ENCODE results near the gene MAP2K2.

The MAP2K2 gene

DNA sequence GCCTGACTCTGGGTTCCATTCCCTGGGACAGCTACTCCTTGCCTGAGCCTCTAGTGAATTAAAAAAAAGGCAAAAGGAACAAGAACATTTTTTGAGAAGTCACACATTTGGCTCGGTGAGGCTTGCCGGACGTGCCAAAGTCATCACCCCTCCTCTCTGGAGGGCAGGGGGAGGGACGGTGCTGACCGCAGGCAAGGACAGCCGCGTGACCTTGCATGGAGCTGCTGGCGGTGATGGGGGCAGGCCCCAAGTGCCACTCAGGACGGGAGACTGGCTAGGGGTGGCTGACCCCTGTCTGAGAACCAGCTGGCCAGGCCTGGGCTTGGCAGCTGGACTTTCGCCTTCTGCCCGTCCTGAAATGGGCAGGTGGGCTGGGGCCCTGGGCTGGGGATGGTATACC is 26.4 kb downstream of the MAP2K2 start:
- no peak overlapping the region for H3K4me3 ChIP-seq (ENCODE audit: extremely low read depth, insufficient read depth, low read length, poor library complexity, severe bottlenecking)
- no peaks in the 10 kb centered on the region for H3K9me3 ChIP-seq (ENCODE audit: control insufficient read depth, low read length)
- no peaks in the 10 kb centered on the region for H3K4me1 ChIP-seq (ENCODE audit: control insufficient read depth, insufficient read depth, low read length, poor library complexity, severe bottlenecking)
- 96 to 97% methylated on average over 10 to 11 of the region's 11 CpGs for WGBS, 2 experiments (ENCODE audit: insufficient coverage in 2 of 2)
- no peak overlapping the region for H3K27ac ChIP-seq (ENCODE audit: low read depth, low read length, severe bottlenecking)
- peaks cover 83% of the 10 kb centered on the region for H3K36me3 ChIP-seq (ENCODE audit: control insufficient read depth, insufficient read depth, low read length)

DNA sequence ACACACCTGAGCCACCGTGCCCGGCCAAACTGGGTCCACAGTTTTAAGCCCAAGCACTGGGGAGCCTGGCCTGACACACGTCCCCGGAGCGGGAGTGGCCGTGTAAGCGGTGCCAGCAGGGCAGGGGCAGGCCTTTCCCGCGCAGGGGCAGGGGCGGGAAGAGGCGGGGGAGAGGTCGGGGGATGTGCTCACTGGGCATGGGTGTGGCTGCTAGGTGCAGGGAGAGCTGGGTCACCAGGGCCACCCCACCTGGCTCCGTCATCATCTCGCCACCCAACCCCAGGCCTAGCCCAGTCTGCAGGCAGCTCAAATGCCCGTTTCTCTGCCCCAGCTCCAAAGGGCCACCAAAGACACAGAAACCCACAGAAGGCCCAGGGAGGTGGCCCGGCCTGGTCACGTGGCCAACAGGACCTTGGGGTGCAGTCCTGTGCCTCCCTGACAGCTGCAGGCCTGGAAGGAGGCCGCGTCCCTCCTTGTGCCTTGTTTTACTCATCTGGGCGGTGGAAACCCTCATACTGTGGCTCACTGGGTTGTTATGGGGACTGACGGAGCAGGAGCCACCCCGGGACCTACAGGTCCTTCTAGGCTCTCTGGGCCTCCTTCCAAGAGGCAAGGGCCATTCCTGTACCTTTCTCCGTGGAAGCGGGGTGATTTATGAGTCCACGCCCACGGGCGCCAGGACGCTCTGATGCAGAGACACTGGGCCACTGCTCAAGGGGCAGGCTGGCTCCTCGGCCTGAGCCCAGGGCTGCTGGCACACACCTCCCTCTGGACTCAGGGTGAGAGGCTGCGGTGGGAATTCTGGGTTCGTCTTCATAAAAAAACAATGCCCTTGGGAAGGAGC is 27.7 kb downstream of the MAP2K2 start:
- peaks cover 82% of the 10 kb centered on the region for H3K36me3 ChIP-seq (ENCODE audit: control insufficient read depth, insufficient read depth, low read length)
- no peaks in the 10 kb centered on the region for H3K4me1 ChIP-seq (ENCODE audit: control insufficient read depth, insufficient read depth, low read length, poor library complexity, severe bottlenecking)
- no peak overlapping the region for H3K4me3 ChIP-seq (ENCODE audit: extremely low read depth, insufficient read depth, low read length, poor library complexity, severe bottlenecking)
- H3K27ac ChIP-seq (ENCODE audit: low read depth, low read length, severe bottlenecking) = no peak overlapping the region
- WGBS, 2 experiments (ENCODE audit: insufficient coverage in 2 of 2) = 92 to 95% methylated on average over 23 to 30 of the region's 31 CpGs
- H3K9me3 ChIP-seq (ENCODE audit: control insufficient read depth, low read length) = no peaks in the 10 kb centered on the region

DNA sequence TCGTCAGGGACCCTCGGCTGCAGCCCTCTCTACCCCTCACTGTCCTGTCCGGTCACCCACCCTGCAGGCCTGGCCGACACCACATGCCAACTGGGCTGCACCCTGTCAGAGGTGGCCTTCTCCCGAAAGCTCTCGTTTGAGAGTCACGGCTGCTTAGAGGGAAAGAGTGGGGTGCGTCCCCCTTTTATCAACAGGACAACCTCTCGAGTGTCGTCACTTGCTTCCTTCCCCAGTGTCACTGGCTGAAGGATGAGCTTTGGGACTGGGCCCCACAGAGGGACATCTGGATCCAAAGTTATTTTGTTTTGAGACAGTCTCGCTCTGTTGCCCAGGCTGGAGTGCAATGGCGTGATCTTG is 28.5 kb downstream of the MAP2K2 start:
- H3K9me3 ChIP-seq (ENCODE audit: control insufficient read depth, low read length) = no peaks in the 10 kb centered on the region
- peaks cover 84% of the 10 kb centered on the region for H3K36me3 ChIP-seq (ENCODE audit: control insufficient read depth, insufficient read depth, low read length)

DNA sequence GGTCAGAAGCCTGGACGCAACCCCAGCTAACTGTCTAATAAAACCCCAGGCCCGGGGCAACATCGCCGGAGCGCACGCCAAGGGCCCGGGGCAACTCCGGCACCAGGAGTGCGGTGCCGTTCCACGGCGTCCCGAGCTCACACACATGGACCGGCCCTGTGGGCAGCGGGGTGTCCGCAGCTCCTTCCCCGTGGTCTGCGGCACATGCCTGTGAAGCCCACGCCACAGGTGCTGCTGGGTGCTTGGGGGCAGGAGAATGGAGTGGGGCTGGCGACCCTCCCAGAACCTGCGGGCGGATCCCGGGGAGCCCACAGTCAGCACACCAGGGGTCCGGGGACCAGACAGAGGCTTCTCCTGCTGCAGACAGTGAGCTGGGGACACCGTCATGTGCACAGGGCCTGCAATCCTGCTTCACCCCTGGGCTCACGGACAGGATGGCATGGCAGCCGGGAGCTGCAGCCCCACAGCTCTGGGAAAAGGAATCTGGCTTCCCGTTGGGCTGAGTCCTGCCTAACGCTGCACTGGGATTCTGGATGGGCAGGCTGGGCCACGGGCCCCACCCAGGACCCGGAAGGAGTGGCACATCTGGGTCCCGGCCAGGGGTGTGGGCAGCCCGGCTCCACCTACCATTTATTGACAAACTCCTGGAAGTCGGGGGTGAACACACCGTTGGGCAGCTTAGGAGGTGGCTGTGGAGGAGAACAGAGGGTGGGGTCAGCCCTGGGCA is 29.0 kb downstream of the MAP2K2 start:
- Histone ChIP-seq H3K9me3 (ENCODE audit: control insufficient read depth, low read length) (no peaks in the 10 kb centered on the region), H3K4me1 (ENCODE audit: control insufficient read depth, insufficient read depth, low read length, poor library complexity, severe bottlenecking) (no peaks in the 10 kb centered on the region), H3K4me3 (ENCODE audit: extremely low read depth, insufficient read depth, low read length, poor library complexity, severe bottlenecking) (no peak overlapping the region), H3K36me3 (ENCODE audit: control insufficient read depth, insufficient read depth, low read length) (peaks cover 84% of the 10 kb centered on the region), H3K27ac (ENCODE audit: low read depth, low read length, severe bottlenecking) (no peak overlapping the region)
- WGBS, 2 experiments (ENCODE audit: insufficient coverage in 2 of 2) = 97 to 98% methylated on average over 31 to 35 of the region's 35 CpGs

More for the DNA sequence above, 28.5 kb downstream of the MAP2K2 start:
- WGBS, 2 experiments (ENCODE audit: insufficient coverage in 2 of 2) = 95 to 96% methylated on average over 9 to 12 of the region's 12 CpGs
- no peak overlapping the region for H3K27ac ChIP-seq (ENCODE audit: low read depth, low read length, severe bottlenecking)
- H3K4me3 ChIP-seq (ENCODE audit: extremely low read depth, insufficient read depth, low read length, poor library complexity, severe bottlenecking) = no peak overlapping the region
- no peaks in the 10 kb centered on the region for H3K4me1 ChIP-seq (ENCODE audit: control insufficient read depth, insufficient read depth, low read length, poor library complexity, severe bottlenecking)

DNA sequence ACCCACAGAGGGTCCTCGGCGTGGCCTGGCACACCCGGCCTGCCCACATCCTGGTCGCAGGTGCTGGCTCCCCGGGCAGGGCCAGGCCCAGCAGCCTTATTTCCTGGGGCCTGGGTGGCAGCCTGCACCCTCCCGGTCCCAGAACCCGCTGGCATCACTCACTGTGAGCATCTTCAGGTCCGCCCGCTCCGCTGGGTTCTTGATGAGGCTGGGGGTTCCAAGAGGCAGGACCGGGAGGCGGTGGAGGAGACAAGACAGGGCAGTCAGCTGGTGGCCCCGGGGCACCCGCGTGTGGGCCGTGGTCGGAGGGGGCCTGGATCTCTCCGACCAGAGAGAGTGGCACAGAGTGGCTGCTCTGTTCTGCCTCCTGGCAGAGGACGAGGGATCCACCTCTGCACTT is 29.6 kb downstream of the MAP2K2 start:
- no peak overlapping the region for H3K27ac ChIP-seq (ENCODE audit: low read depth, low read length, severe bottlenecking)
- 96 to 97% methylated on average over 18 of the region's 19 CpGs for WGBS, 2 experiments (ENCODE audit: insufficient coverage in 2 of 2)
- peaks cover 84% of the 10 kb centered on the region for H3K36me3 ChIP-seq (ENCODE audit: control insufficient read depth, insufficient read depth, low read length)
- no peak overlapping the region for H3K4me3 ChIP-seq (ENCODE audit: extremely low read depth, insufficient read depth, low read length, poor library complexity, severe bottlenecking)
- H3K4me1 ChIP-seq (ENCODE audit: control insufficient read depth, insufficient read depth, low read length, poor library complexity, severe bottlenecking) = no peaks in the 10 kb centered on the region
- no peaks in the 10 kb centered on the region for H3K9me3 ChIP-seq (ENCODE audit: control insufficient read depth, low read length)

DNA sequence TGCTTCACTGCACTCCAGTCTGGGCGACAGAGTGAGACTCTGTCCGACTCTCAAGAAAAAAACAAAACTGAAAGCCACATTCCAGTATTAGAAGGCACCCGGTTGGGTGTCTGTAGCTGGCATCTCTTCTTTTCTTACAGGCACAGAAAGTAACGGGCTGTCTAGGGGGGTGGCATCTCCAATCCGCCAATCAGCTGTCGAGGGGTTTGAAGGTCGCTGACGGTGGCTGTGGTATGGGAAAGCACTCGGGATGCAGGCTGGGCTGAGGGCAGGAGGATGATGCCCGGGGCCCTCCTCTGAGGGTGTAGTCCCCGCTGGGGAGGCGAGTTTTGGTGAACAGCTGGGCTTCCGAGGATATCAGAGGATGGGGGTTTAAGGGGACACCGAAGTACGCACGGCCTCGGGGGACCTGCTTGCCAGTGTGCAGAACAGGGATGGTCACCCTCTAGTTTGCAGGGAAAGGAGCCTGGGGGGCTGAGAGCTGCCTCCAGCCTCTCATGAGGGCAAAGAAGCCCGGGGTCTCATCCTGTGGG is 30.2 kb downstream of the MAP2K2 start:
- Histone ChIP-seq H3K36me3 (ENCODE audit: control insufficient read depth, insufficient read depth, low read length) (peaks cover 78% of the 10 kb centered on the region), H3K4me3 (ENCODE audit: extremely low read depth, insufficient read depth, low read length, poor library complexity, severe bottlenecking) (no peak overlapping the region), H3K27ac (ENCODE audit: low read depth, low read length, severe bottlenecking) (no peak overlapping the region), H3K9me3 (ENCODE audit: control insufficient read depth, low read length) (no peaks in the 10 kb centered on the region), H3K4me1 (ENCODE audit: control insufficient read depth, insufficient read depth, low read length, poor library complexity, severe bottlenecking) (no peaks in the 10 kb centered on the region)
- 94 to 98% methylated on average over 6 to 14 of the region's 18 CpGs for WGBS, 2 experiments (ENCODE audit: insufficient coverage in 2 of 2)

DNA sequence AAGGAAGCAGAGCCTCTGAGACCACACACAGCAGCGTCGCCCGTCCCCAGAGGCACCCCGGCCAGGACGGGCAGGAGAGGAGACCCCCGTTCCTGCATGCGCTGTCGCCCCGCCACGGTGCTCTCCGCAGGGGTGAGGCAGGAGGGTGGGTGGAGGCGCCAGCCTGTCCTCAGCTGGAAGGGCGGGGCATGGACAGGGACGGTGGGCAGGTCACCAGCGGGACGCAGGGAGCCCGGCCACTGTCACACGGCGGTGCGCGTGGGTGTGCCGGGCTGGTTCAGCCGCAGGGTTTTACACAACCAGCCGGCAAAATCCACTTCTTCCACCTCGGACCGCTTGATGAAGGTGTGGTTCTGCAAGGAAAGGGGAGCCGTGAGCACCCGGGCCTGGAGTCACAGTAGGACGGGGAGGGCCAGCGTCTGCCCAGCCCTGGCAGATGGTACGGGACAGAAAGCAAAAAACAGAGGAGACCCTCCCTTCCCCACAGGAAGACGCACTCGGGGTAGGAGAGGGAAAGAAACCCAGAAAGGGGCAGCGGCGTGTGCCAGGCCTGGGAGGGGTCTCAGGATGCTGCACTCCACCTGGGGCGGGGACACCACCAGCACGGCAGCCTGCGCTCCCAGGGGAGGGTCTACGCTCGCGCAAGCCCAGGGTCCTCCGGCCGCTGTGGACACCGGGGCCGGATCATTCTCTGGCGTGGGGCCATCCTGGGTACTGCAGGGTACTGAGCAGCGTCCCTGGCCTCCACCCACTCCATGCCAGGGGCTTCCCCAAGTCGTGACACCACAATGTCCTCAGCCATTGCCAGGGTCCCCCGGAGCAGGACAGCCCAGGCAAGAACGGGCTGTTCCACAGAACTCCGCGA is 33.3 kb downstream of the MAP2K2 start:
- Histone ChIP-seq H3K27ac (ENCODE audit: low read depth, low read length, severe bottlenecking) (no peak overlapping the region), H3K4me3 (ENCODE audit: extremely low read depth, insufficient read depth, low read length, poor library complexity, severe bottlenecking) (no peak overlapping the region), H3K36me3 (ENCODE audit: control insufficient read depth, insufficient read depth, low read length) (peaks cover 48% of the 10 kb centered on the region), H3K9me3 (ENCODE audit: control insufficient read depth, low read length) (no peaks in the 10 kb centered on the region), H3K4me1 (ENCODE audit: control insufficient read depth, insufficient read depth, low read length, poor library complexity, severe bottlenecking) (no peaks in the 10 kb centered on the region)
- WGBS, 2 experiments (ENCODE audit: insufficient coverage in 2 of 2) = 96 to 97% methylated on average over 36 to 49 of the region's 52 CpGs

DNA sequence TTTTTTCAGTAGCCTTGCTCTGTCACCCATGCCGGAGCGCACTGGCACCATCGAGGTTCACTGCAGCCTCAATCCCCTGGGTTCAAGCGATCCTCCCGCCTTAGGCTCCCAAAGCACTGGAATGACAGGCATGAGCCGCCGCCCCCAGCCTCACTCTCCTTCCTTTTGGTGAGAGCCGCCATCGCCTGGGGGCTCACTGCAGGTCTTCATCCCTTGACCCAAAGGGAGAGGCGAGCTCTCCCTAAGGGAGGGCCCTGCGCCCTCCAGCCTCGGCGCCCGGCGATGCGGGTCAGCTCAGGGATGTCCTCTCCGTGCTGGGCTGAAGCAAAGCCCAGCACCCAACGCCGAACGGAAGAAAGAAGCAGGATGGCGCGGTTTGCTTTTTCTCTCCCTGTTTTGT is 34.0 kb downstream of the MAP2K2 start:
- no peaks in the 10 kb centered on the region for H3K9me3 ChIP-seq (ENCODE audit: control insufficient read depth, low read length)
- H3K36me3 ChIP-seq (ENCODE audit: control insufficient read depth, insufficient read depth, low read length) = peaks cover 48% of the 10 kb centered on the region
- no peak overlapping the region for H3K4me3 ChIP-seq (ENCODE audit: extremely low read depth, insufficient read depth, low read length, poor library complexity, severe bottlenecking)
- no peak overlapping the region for H3K27ac ChIP-seq (ENCODE audit: low read depth, low read length, severe bottlenecking)
- H3K4me1 ChIP-seq (ENCODE audit: control insufficient read depth, insufficient read depth, low read length, poor library complexity, severe bottlenecking) = no peaks in the 10 kb centered on the region
- WGBS, 2 experiments (ENCODE audit: insufficient coverage in 2 of 2) = 96 to 98% methylated on average over 21 to 22 of the region's 22 CpGs

DNA sequence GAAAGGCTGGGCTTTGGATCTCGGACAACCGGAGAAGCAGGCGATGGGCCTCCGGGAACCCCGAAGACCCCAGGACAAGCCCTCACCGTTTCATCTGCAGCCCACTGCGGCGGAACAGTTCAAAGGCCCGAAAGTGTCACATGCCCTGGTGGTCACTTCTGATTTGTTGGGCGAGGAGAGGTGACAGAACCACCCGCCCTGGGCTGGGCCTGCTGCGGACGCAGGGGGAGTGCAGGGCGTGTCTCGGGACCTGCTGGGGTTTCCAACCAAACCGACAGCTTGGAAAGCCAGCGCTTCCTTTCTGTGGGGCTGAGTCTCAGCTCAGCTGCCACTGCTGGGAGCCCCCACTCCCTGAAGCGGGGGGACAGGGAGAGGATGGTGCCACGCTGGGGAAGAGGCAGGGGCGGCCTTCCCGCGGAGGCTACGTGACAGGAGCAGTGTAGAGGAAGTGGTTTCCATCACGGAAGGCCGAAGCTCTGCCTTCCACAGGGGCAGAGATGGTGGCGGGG is 34.5 kb downstream of the MAP2K2 start:
- Histone ChIP-seq H3K27ac (ENCODE audit: low read depth, low read length, severe bottlenecking) (no peak overlapping the region), H3K4me1 (ENCODE audit: control insufficient read depth, insufficient read depth, low read length, poor library complexity, severe bottlenecking) (no peaks in the 10 kb centered on the region), H3K9me3 (ENCODE audit: control insufficient read depth, low read length) (no peaks in the 10 kb centered on the region), H3K36me3 (ENCODE audit: control insufficient read depth, insufficient read depth, low read length) (peaks cover 43% of the 10 kb centered on the region), H3K4me3 (ENCODE audit: extremely low read depth, insufficient read depth, low read length, poor library complexity, severe bottlenecking) (no peak overlapping the region)
- 95 to 97% methylated on average over 19 to 23 of the region's 26 CpGs for WGBS, 2 experiments (ENCODE audit: insufficient coverage in 2 of 2)

DNA sequence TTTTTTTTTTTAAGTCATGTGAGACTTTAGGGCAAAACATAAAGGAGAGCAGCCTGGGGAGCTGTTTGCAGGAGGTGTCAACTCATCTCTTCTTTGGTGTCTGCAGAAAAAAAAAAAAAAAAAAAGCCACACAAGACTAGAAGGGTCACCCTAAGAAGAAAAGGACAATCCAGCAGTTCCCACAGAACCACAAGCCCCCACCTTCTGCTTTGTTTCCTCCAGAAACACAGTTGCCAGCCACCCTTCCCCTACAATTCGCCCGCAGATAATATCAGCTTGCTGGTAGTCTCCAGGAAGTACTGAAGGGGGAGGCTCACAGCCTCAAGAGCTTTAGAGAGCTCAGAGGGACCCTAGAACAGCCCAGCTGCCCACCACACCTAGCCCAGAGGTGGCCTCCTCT is 34.9 kb downstream of the MAP2K2 start:
- Histone ChIP-seq H3K9me3 (ENCODE audit: control insufficient read depth, low read length) (no peaks in the 10 kb centered on the region), H3K4me1 (ENCODE audit: control insufficient read depth, insufficient read depth, low read length, poor library complexity, severe bottlenecking) (no peaks in the 10 kb centered on the region), H3K4me3 (ENCODE audit: extremely low read depth, insufficient read depth, low read length, poor library complexity, severe bottlenecking) (no peak overlapping the region), H3K36me3 (ENCODE audit: control insufficient read depth, insufficient read depth, low read length) (peaks cover 39% of the 10 kb centered on the region), H3K27ac (ENCODE audit: low read depth, low read length, severe bottlenecking) (no peak overlapping the region)
- 92% methylated on average over 2 of the region's 2 CpGs; no CpG with 5 or more reads in 1 of the 2 experiments for WGBS, 2 experiments (ENCODE audit: insufficient coverage in 2 of 2)
